ENCODE data around the gene PPP1R14D.

The PPP1R14D gene

DNA sequence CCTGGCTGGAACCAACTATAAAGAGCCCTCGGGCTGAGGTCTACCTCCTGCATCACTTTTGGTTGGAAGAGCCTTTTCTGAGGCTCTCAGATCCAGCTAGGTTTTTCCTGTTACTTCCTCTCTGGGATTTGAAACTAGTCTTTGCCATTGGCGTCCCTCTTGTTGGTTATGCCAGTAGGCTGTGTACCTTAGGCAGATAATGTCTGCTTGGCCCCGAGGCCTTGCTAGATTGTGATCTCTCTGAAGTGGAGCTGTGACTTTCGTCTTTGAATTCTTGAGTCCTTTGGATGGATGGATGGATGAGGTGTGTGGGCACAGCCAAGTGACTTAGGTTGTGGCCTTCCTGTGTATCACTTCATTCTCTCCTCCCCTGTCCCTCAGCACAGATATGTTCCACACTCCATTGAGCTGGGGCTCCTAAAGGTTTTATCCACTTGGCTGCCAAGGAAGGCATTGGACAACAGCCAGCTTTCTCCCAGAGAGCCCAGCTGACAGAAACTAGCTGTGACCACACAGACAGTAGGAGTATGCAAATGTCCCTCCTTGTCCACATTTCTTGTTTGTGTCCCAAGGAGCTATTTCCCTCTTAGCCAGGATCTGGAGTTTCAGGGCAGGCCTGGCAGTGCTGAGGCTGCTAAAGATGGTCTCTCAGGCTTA, 13.3 kb downstream of the PPP1R14D start:
- no peak for DNase-seq

DNA sequence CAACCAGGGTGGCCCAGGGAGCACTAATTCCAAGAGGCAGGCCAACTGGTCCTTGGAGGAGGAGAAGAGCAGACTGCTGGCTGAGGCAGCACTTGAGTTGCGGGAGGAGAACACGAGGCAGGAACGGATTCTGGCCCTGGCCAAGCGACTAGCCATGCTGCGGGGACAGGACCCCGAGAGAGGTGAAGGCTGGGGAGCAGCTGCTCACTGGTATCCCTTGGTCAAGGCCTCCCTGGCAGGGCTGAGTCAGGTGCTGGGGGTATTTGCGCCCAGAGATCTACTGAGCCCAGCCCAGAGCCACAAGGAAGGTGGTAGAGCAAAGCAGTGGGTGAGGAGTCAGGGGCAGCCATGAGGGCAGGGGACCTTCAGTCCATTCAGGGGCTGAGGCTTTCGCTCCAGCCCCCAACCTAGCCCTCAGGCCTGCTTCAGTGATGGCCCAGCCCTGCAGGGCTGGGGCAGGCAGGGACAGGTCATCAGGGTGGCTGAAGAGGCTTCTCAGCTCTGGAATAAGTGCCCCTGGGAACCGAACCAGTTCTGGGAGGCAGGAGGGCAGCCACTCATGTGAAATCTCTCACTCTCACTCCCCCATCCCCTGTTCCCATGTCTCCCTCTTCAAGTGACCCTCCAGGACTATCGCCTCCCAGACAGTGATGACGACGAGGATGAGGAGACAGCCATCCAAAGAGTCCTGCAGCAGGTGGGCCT, 15.6 kb downstream of the PPP1R14D start:
- DNase-seq = no peak

GRCh38 chr15:40808861-40809450, 19.6 kb downstream of the PPP1R14D start:
- DNase-seq = no peak

GRCh38 chr15:40807888-40808461, 20.5 kb downstream of the PPP1R14D start:
- DNase-seq = no peak

- DNase-seq = peak; percentile 78 to 90 (median 84)
Measured at GRCh38 chr15:40807028-40807887, 21.2 kb downstream of the PPP1R14D start, which contains the start of the genes DNAJC17 and ZFYVE19. Gene DNAJC17, minus strand, starts transcription at chr15:40807473. Its CDS starts 27 bp downstream, at chr15:40807446. Gene ZFYVE19, plus strand, starts transcription at chr15:40807089. Its CDS starts 501 bp downstream, at chr15:40807590.

DNA sequence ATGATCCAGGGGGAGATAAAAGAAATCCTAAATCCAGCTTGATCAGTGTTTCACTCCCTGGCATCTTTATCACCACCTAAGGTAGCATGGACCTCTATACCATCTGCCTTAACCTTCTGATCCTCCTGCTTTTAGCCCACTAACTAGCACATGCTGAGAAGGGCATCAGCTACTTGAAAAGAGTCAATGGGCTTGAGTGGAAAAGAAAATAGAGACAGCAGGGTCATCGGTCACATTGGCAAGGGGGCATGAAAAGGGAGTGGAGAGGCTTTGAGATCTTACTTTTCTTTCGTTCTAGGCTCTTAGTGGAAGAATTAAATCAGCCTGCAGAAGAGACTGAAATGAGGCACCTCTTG, 21.9 kb downstream of the PPP1R14D start:
- no peak for DNase-seq

- DNase-seq = no peak
Measured at GRCh38 chr15:40803688-40804087, 24.8 kb downstream of the PPP1R14D start.

- DNase-seq = no peak
Measured at GRCh38 chr15:40803076-40803475, 25.4 kb downstream of the PPP1R14D start.

DNA sequence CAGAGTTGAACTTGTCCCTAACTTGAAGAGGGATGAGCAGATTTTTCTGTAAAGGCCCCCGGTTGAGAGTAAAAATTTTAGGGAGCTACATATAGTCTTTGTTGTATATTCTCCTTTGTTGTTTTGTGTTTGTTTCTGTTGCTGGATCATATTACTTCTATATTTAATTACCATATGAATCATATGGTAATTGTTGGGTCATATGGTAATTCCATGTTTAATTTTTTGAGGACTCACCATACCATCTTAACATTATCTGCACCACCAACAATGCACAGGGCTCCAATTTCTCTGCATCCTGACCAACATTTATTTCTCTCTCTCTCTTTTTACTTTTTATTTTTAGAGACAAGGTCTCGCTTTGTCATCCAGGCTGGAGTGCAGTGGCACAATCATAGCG, 29.0 kb downstream of the PPP1R14D start:
- DNase-seq = no peak

DNA sequence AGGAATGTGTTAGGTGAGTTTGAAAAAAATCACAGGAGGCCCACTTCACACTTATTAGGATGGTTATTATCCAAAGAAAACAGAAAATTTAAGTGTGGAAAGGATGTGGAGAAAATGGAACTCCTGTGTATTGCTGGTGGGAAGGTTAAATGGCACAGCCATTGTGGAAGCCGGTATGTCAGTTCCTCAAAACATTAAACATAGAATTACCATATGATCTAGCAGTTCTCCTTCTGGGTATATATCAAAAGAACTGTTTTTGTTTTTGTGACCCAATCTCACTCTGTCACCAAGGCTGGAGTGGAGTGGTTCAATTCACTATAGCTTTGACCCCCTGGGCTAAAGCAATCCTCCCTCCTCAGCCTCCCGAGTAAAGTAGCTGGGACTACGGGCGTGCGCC, 32.0 kb downstream of the PPP1R14D start:
- DNase-seq = no peak

GRCh38 chr15:40796041-40796440, 32.5 kb downstream of the PPP1R14D start:
- no peak for DNase-seq

DNA sequence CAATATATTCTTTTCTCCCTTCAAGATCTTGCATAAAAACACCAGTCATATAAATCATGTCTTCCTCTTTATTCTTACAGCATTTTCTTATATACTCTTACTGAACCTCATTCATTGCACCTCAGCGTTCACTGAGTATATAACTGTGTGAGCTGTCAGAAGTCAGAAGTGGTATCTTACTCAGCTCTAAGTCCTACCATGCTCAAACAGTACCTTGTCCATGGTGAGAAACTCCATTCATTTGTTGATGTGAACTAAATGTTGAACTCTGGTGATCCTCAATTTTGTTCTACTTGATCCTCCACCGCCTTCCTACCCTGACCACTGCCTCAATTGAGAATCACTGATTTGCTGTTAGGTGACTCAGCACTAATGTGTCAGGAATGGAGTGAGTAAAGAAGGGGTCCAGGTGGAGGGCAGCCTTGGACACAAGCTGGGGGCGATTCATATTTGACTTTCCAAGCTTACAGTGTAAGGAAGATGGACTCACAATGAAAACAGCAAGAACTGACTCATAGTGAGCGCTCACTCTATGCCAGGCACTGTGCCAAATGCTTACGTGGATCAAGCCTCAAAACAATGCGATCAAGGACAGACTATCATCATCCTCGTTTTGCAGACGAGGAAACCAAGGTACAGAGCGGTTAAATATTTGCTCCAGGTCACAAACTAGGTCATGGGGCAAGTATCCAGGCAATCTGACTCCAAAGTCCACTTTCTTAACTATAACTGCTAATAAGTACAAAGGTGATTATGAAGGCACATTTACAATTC, 35.1 kb downstream of the PPP1R14D start:
- DNase-seq = no peak

GRCh38 chr15:40792394-40792793, 36.1 kb downstream of the PPP1R14D start:
- DNase-seq = no peak

DNA sequence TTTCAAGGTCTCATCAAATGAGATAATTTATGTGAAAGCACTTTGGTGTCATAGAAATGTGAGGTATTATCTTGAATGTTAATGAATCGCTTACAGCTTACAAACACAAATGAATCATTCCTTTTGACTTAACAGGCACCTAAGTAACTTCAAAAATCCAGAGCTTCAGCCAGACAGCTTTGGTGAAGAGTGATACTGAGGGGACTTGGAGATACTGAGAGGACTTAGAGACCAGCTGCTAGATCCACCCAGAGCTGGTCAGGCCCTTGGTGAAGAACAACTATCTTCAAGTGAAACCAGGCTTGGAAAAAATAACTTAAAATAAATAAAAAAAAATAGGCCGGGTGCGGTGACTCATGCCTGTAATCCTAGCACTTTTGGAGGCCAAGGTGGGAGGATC, 37.8 kb downstream of the PPP1R14D start:
- DNase-seq = no peak

- DNase-seq = no peak
Measured at GRCh38 chr15:40789999-40790398, 38.5 kb downstream of the PPP1R14D start.

GRCh38 chr15:40789119-40789518, 39.4 kb downstream of the PPP1R14D start:
- no peak for DNase-seq

DNA sequence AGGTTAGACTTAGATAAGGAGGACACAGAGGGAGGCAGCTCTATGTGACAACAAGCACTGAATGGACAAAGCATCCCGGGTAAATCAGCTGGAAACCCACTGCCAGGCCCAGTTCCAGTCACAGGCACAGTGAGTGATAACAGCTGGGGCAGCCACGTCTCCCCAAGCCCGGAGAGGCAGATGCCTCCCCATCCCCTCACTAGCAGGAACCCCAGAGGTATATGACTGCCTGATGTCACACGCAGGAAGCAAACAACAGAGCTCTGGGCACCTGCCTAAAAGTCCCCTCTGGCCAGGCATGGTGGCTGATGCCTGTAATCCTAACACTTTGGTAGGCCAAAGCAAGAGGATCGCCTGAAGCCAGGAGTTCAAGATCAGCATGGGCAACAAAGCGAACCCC, 40.5 kb downstream of the PPP1R14D start:
- no peak for DNase-seq

GRCh38 chr15:40787344-40787841, 41.1 kb downstream of the PPP1R14D start:
- peak in 2 of 4 experiments; percentile 6 to 9 for DNase-seq

DNA sequence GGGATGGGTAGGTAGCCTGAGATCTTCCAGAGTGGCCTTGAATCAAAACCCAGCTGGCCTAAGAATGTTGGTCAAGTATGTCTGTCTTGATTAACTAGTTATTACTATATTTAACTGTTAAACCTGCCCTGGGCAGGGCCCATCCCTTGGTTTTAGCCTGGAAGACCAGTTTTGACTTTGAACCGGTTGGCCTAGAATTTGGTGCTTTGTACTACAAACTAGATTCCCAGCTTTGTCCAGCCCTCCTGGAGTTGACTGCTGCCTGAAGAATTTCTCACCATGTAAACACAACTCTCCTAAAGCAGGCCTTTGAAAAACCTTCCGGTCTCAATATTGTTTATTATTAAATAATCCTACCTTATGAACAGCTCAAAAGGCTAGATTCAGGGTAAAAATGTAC, 42.7 kb downstream of the PPP1R14D start:
- DNase-seq = no peak

- DNase-seq = no peak
Measured at GRCh38 chr15:40785164-40785563, 43.3 kb downstream of the PPP1R14D start.

DNA sequence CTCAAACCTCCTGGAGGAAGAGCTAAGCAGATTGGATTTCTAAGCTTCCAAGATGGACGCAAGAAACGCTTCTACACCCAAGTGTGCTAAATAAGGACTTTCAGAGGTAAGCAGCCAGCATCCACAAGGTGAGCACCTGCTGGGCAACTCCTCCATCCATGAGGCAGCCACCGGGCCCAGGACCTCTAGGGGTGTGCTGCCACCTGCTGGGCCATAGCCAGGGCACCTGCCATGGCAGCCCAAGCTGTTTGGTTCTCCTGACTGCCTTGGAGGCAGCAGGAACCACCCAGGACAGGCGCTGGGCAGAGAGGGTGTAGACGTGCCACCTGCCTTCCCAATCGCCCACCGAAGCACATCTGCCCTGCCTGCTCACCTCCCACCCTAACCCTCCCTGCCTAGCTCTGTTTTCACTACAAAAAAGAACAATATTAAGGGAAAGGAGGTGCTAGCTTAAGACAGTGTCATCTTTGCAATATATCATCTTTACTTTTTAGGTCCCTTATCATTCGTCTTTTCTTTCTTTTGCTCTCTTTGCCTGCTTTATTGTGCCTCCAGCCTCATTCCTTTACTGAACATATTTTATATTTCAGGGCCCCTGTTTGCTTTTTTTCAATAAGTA, 45.8 kb downstream of the PPP1R14D start:
- peak; percentile 35 to 77 (median 62) for DNase-seq
